AG09319 (cell line): Measurements from ENCODE around the gene PCBP3.

Experiments used
- DNase-seq: peaks from one replicate; pipeline ENCODE4 v3.0.0-alpha.2; 2010; ENCODE audit warnings: low read depth; ENCODE audit errors: extremely low read depth
- CTCF ChIP-seq: IDR thresholded peaks from 2 replicates; pipeline ENCODE4 v1.5.1; 2011; ENCODE audit warnings: low read depth, mild to moderate bottlenecking, inconsistent platforms, low read length, moderate library complexity

PCBP3 gene

GRCh38 chr21:45778686-45779085 lies 135.2 kb downstream of the PCBP3 start:
- no peak for TF ChIP-seq CTCF
- DNase-seq, result no peak

DNA sequence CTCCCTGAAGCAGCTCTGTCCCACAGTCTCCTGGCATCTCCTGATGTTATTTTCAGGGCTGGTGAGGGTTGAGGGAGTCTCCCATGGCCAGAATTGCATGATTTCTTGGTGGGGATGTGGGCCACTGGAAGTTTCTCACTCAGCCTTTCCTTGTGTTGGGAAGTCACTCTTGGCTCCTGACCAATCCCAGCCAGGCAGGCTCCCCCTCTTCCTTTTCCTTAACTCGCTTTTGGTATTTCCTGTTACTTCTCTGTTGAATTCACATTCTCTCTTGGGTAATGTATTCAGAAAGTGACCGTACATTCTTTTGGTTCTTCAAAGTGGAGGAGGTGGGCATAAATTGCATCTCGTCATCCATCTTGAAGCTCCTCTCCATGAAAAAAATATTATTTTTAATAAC lies 135.7 kb downstream of the PCBP3 start:
- no peak for DNase-seq
- TF ChIP-seq CTCF, result no peak

GRCh38 chr21:45780647-45781046 lies 137.1 kb downstream of the PCBP3 start:
- TF ChIP-seq CTCF, result no peak

GRCh38 chr21:45781741-45782140 lies 138.2 kb downstream of the PCBP3 start:
- TF ChIP-seq CTCF, result no peak
- no peak for DNase-seq

More at GRCh38 chr21:45780647-45781046, 137.1 kb downstream of the PCBP3 start:
- DNase-seq, result no peak

DNA sequence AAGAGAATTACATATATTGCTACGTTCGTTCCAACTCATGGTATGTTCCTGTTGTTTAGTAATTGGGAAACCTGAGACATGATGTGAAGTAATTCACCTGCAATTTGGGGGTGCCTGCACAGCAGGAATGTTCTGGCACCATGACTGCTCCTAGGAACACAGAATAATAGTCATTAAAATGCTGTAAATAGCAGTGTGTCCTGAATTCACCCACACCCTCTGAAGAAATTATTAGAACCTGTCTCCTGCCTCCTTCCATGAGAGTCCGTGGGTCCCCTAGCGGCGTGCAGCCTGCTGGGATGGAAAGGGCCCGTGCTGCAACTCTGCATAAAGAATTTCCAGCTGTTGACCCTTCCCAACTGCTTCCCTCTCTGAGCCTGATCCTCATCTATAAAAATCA lies 143.1 kb downstream of the PCBP3 start:
- DNase-seq, result no peak
- TF ChIP-seq CTCF, result no peak

GRCh38 chr21:45787371-45787770 lies 143.8 kb downstream of the PCBP3 start:
- TF ChIP-seq CTCF, result no peak
- no peak for DNase-seq

DNA sequence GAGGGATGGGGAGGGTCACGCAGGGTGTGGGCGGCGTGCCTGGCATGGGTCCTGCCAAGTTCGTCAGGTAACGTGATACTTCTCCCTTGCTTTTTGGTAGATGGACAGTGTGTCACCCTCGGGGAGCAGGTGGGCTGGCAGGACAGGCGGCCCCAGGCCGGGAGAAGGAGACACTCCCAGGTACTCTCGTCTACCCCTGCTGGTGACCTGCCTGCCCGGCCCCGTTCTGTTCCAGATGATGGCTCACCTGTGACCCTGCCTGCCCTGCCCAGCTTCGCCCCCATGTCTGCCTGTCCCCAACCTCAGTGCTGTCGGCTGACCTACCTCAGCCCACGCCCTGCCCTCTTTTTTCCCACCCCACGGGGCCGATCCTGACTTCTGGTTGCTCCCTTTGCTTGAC lies 144.7 kb downstream of the PCBP3 start:
- no peak for TF ChIP-seq CTCF
- DNase-seq, result no peak
